CD4-positive, alpha-beta T cell (primary cell): ENCODE results near the gene RPL7L1. TPM values are rescaled to one million over a fixed set of nuclear protein-coding genes. Genes with fewer than 3 reads are reported as not detected.
"Not testable (repeated sequence)": the region's sequence is repeated elsewhere in the genome, so short reads cannot be mapped to it uniquely, and the experiment has no call there.

Experiments used
- ATAC-seq: fragments of 200-7000 bp; cut with Tn5 transposase; one replicate; pipeline ENCODE4 v1.10.0; 2022; ENCODE audit warnings: mild to moderate bottlenecking; ENCODE audit not compliant: poor library complexity
- CTCF ChIA-PET: fragments of 350-600 bp; sonication (Branson Sonifier 250); formaldehyde crosslinking; loops from one replicate; lab custom pipeline; 2021; ENCODE audit warnings: antibody characterized with exemption, inconsistent platforms; lab: Charles Lee
- POLR2A ChIA-PET: fragments of 350-600 bp; sonication (Branson Sonifier 250); formaldehyde crosslinking; loops from one replicate; lab custom pipeline; 2021; ENCODE audit warnings: antibody characterized with exemption, inconsistent platforms; lab: Charles Lee
- DNase-seq, 14 experiments: peaks; one replicate each; pipeline ENCODE4 v3.0.0-alpha.2; 2013 to 2020; ENCODE audit warnings: mixed read lengths in 2 of 14
- H3K27ac ChIP-seq, 2 donors: one replicate each; pipeline versions ENCODE4 v1.5.1 to v1.7.0; 2013; ENCODE audit warnings: low read length in 2 of 2, low read depth in 1 of 2, mild to moderate bottlenecking in 1 of 2
- H3K27me3 ChIP-seq, 2 experiments: 1 replicate in 1 of 2; 2 replicates in 1 of 2; pipeline versions ENCODE4 v1.6.1 to v1.7.0; 2013; ENCODE audit warnings: low read length in 2 of 2, control low read depth in 1 of 2, mild to moderate bottlenecking in 1 of 2, moderate library complexity in 1 of 2; ENCODE audit not compliant: insufficient read depth in 2 of 2, control insufficient read depth in 1 of 2
- H3K36me3 ChIP-seq: one replicate; pipeline ENCODE4 v1.6.1; 2013; ENCODE audit warnings: low read length, control low read depth; ENCODE audit not compliant: insufficient read depth
- H3K4me1 ChIP-seq: one replicate; pipeline ENCODE4 v1.6.1; 2013; ENCODE audit warnings: low read length, control low read depth; ENCODE audit not compliant: insufficient read depth
- H3K4me3 ChIP-seq: one replicate; pipeline ENCODE4 v1.5.1; 2013; ENCODE audit warnings: mild to moderate bottlenecking, low read length, moderate library complexity
- H3K9me3 ChIP-seq, 2 experiments: 1 replicate in 1 of 2; 2 replicates in 1 of 2; pipeline versions ENCODE4 v1.6.1 to v1.7.0; 2013; ENCODE audit warnings: low read length in 2 of 2, mild to moderate bottlenecking in 2 of 2, control low read depth in 1 of 2, moderate library complexity in 1 of 2; ENCODE audit not compliant: control insufficient read depth in 1 of 2, insufficient read depth in 1 of 2
- H3K27ac Mint-ChIP-seq: one replicate; pipeline ENCODE4 v1.8.0; 2020; ENCODE audit warnings: mixed read lengths
- H3K27me3 Mint-ChIP-seq: one replicate; pipeline ENCODE4 v1.8.0; 2021; ENCODE audit warnings: mixed read lengths
- H3K36me3 Mint-ChIP-seq: one replicate; pipeline ENCODE4 v1.8.0; 2021; ENCODE audit warnings: low read depth, mixed read lengths
- H3K4me1 Mint-ChIP-seq: one replicate; pipeline ENCODE4 v1.8.0; 2021; ENCODE audit warnings: low read depth, mixed read lengths
- H3K4me3 Mint-ChIP-seq: one replicate; pipeline ENCODE4 v1.8.0; 2020; ENCODE audit warnings: mild to moderate bottlenecking, mixed read lengths
- H3K9me3 Mint-ChIP-seq: one replicate; pipeline ENCODE4 v1.8.0; 2020; ENCODE audit warnings: mixed read lengths
- intact Hi-C, 2 experiments: fragments of 100-400 bp; cut with DNase I in 1 of 2; cut with micrococcal nuclease in 1 of 2; formaldehyde crosslinking; loops; one replicate each; pipeline versions ENCODE4 v1.15.1 to v1.9.0; 2023 to 2025; cut with DNase I, micrococcal nuclease
- total RNA-seq, 174 experiments: library from RNA in 2 of 174; stranded (reverse) in 2 of 174; gene quantifications; one replicate each; pipeline ENCODE4 v1.2.3 and lab custom pipeline; 2021 to 2026
- TF ChIP-seq, protein P1 (sequence below): fragments of 200-600 bp; IDR thresholded peaks from one replicate; pipeline ENCODE4 v1.8.0; 2022; ENCODE audit warnings: antibody characterized with exemption, mild to moderate bottlenecking

The RPL7L1 gene
- total RNA-seq, 2 experiments from 2014 or later = 76.1 TPM

GRCh38 chr6:42877695-42878094 is 1.7 kb upstream of the RPL7L1 start:
- Mint-ChIP-seq H3K4me3 (peak overlapping the region; percentile 63), H3K27ac (peak overlapping the region; percentile 64), H3K36me3 (peaks cover 27% of the 10 kb centered on the region), H3K9me3 (no peaks in the 10 kb centered on the region), H3K27me3 (no peaks in the 10 kb centered on the region), H3K4me1 (peaks cover 10% of the 10 kb centered on the region)
- ATAC-seq (no peak), DNase-seq (no peak)
- Histone ChIP-seq H3K4me1 (peaks cover 34% of the 10 kb centered on the region), H3K36me3 (peaks cover 12% of the 10 kb centered on the region), H3K27ac (no peak overlapping the region), H3K4me3 (no peak overlapping the region), H3K9me3 (no peaks in the 10 kb centered on the region), H3K27me3 (no peaks in the 10 kb centered on the region)
- intact Hi-C loops = loop anchor here (1.0 to 5.0 kb wide), 6 partner anchors 14 to 660 kb away; partner anchors contain the start of genes BICRAL (in 1 of the 2) and MRPS10 (in 1 of the 2)
- POLR2A ChIA-PET = interaction anchor here (1.0 to 4.0 kb wide), 3 partner anchors 95 to 152 kb away, joined by 3 to 111 read pairs (median 27); partner anchors contain the start of gene TBCC
- TF ChIP-seq, protein P1, sequence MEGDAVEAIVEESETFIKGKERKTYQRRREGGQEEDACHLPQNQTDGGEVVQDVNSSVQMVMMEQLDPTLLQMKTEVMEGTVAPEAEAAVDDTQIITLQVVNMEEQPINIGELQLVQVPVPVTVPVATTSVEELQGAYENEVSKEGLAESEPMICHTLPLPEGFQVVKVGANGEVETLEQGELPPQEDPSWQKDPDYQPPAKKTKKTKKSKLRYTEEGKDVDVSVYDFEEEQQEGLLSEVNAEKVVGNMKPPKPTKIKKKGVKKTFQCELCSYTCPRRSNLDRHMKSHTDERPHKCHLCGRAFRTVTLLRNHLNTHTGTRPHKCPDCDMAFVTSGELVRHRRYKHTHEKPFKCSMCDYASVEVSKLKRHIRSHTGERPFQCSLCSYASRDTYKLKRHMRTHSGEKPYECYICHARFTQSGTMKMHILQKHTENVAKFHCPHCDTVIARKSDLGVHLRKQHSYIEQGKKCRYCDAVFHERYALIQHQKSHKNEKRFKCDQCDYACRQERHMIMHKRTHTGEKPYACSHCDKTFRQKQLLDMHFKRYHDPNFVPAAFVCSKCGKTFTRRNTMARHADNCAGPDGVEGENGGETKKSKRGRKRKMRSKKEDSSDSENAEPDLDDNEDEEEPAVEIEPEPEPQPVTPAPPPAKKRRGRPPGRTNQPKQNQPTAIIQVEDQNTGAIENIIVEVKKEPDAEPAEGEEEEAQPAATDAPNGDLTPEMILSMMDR = no peak
- CTCF ChIA-PET = no interaction called here

GRCh38 chr6:42880240-42880817 is 913 bp downstream of the RPL7L1 start:
- H3K36me3 ChIP-seq = peaks cover 37% of the 10 kb centered on the region
- not testable (repeated sequence) for H3K27me3 ChIP-seq, H3K9me3 Mint-ChIP-seq, H3K27me3 Mint-ChIP-seq, H3K9me3 ChIP-seq, ATAC-seq, DNase-seq
- peaks cover 23% of the 10 kb centered on the region for H3K4me1 Mint-ChIP-seq
- peak overlapping the region; percentile 69 for H3K4me3 ChIP-seq
- intact Hi-C loops = loop anchor here in 1 of 2 experiments (5.0 kb wide), 1 partner anchor 52 kb away; no protein-coding TSS in a partner anchor
- H3K4me3 Mint-ChIP-seq = peak overlapping the region; percentile 93
- CTCF ChIA-PET = interaction anchor here (0.8 to 2.2 kb wide), 6 partner anchors 19 to 263 kb away, joined by 3 to 15 read pairs (median 4); partner anchors contain the start of genes CNPY3 and TBCC
- peaks cover 41% of the 10 kb centered on the region for H3K4me1 ChIP-seq
- peaks cover 54% of the 10 kb centered on the region for H3K36me3 Mint-ChIP-seq
- POLR2A ChIA-PET = interaction anchor here (0.9 to 4.0 kb wide), 31 partner anchors 10 to 1093 kb away, joined by 3 to 111 read pairs (median 5); partner anchors contain the start of genes BICRAL, CNPY3, KLHDC3 and MEA1
- H3K27ac Mint-ChIP-seq = peak overlapping the region; percentile 97
- H3K27ac ChIP-seq = peak overlapping the region; percentile 94 to 95

GRCh38 chr6:42880871-42881270 is 1.5 kb downstream of the RPL7L1 start:
- not testable (repeated sequence) for H3K27me3 Mint-ChIP-seq, H3K27me3 ChIP-seq, H3K9me3 Mint-ChIP-seq, H3K9me3 ChIP-seq, ATAC-seq
- peak in 1 of 14 experiments; percentile 27 for DNase-seq
- peaks cover 41% of the 10 kb centered on the region for H3K4me1 ChIP-seq
- peaks cover 59% of the 10 kb centered on the region for H3K36me3 Mint-ChIP-seq
- peak overlapping the region; percentile 35 to 94 for H3K27ac ChIP-seq
- peak overlapping the region; percentile 69 for H3K4me3 ChIP-seq
- POLR2A ChIA-PET = interaction anchor here (0.6 to 3.4 kb wide), 3 partner anchors 10 to 489 kb away, joined by 3 to 77 read pairs (median 4); partner anchors contain the start of genes TBCC and ZNF318
- H3K27ac Mint-ChIP-seq = peak overlapping the region; percentile 97
- H3K4me1 Mint-ChIP-seq = peaks cover 23% of the 10 kb centered on the region
- H3K4me3 Mint-ChIP-seq = peak overlapping the region; percentile 93
- CTCF ChIA-PET = interaction anchor here (0.6 to 2.2 kb wide), 3 partner anchors 21 to 214 kb away, joined by 3 to 5 read pairs (median 3); no protein-coding TSS in a partner anchor
- peaks cover 43% of the 10 kb centered on the region for H3K36me3 ChIP-seq
- intact Hi-C loops = loop anchor here in 1 of 2 experiments (5.0 kb wide), 1 partner anchor 51 kb away; no protein-coding TSS in a partner anchor

GRCh38 chr6:42885702-42886101 is 6.3 kb downstream of the RPL7L1 start:
- H3K27me3 ChIP-seq = no peaks in the 10 kb centered on the region
- no peaks in the 10 kb centered on the region for H3K9me3 ChIP-seq
- no peaks in the 10 kb centered on the region for H3K27me3 Mint-ChIP-seq
- CTCF ChIA-PET = interaction anchor here (1.5 kb wide), 1 partner anchor 159 kb away, joined by 3 read pairs; no protein-coding TSS in a partner anchor
- no peaks in the 10 kb centered on the region for H3K9me3 Mint-ChIP-seq
- DNase-seq = no peak
- ATAC-seq = no peak
- H3K4me3 Mint-ChIP-seq = no peak overlapping the region
- H3K4me3 ChIP-seq = no peak overlapping the region
- H3K27ac Mint-ChIP-seq = no peak overlapping the region
- peaks cover 26% of the 10 kb centered on the region for H3K4me1 Mint-ChIP-seq
- intact Hi-C loops = no loop called here
- no peak overlapping the region for H3K27ac ChIP-seq
- peaks cover 74% of the 10 kb centered on the region for H3K36me3 Mint-ChIP-seq
- H3K36me3 ChIP-seq = peaks cover 45% of the 10 kb centered on the region
- POLR2A ChIA-PET = interaction anchor here (1.0 to 1.4 kb wide), 2 partner anchors 114 to 115 kb away, joined by 3 to 8 read pairs; no protein-coding TSS in a partner anchor
- TF ChIP-seq, protein P1 = no peak
- H3K4me1 ChIP-seq = peaks cover 33% of the 10 kb centered on the region

DNA sequence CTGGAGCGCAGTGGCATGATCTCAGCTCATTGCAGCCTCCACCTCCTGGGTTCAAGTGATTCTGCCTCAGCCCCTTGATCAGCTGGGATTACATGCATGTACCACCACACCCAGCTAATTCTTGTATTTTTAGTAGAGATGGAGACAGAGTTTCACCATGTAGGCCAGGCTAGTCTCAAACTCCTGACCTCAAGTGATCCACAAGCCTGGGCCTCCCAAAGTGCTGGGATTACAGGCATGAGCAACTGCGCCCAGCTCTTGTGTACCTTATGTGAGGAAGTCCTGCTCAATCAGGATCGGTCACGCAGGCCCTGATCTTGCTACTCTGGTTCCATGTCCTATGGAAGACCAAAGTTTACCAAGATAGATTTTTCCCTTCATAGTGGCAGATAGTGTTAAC is 8.8 kb downstream of the RPL7L1 start:
- ATAC-seq, H3K27ac Mint-ChIP-seq, H3K9me3 ChIP-seq, H3K27me3 Mint-ChIP-seq, intact Hi-C loops, H3K9me3 Mint-ChIP-seq, H3K27ac ChIP-seq, H3K27me3 ChIP-seq, CTCF ChIA-PET, H3K4me3 ChIP-seq, DNase-seq: not testable (repeated sequence)
- peaks cover 21% of the 10 kb centered on the region for H3K4me1 ChIP-seq
- H3K36me3 ChIP-seq = peaks cover 29% of the 10 kb centered on the region
- H3K4me3 Mint-ChIP-seq = peak overlapping the region; percentile 15
- POLR2A ChIA-PET = interaction anchor here (5.8 kb wide), 1 partner anchor 8 kb away, joined by 77 read pairs; the partner anchor contains the start of gene RPL7L1
- H3K4me1 Mint-ChIP-seq = peaks cover 27% of the 10 kb centered on the region
- H3K36me3 Mint-ChIP-seq = peaks cover 62% of the 10 kb centered on the region
